Measurements from ENCODE around the gene TNFRSF11A.

- no peak for TF ChIP-seq CTCF (IDR thresholded peaks at IDR 0.05; ENCODE audit: poor library complexity)
- no peak for TF ChIP-seq EZH2phosphoT487 (IDR thresholded peaks at IDR 0.05; ENCODE audit: low read depth, severe bottlenecking, unreplicated experiment)
- no peak for TF ChIP-seq EZH2 (IDR thresholded peaks at IDR 0.05; ENCODE audit: borderline replicate concordance)
These were observed 17.8 kb downstream of the TNFRSF11A start for GRCh38 chr18:62342884-62343283.

Measured in hepatocyte (in vitro differentiated cells).